ENCODE data around the gene SCGB1D2.
"Not testable (repeated sequence)": the region's sequence is repeated elsewhere in the genome, so short reads cannot be mapped to it uniquely, and the experiment has no call there.

The SCGB1D2 gene, protein sequence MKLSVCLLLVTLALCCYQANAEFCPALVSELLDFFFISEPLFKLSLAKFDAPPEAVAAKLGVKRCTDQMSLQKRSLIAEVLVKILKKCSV

DNA sequence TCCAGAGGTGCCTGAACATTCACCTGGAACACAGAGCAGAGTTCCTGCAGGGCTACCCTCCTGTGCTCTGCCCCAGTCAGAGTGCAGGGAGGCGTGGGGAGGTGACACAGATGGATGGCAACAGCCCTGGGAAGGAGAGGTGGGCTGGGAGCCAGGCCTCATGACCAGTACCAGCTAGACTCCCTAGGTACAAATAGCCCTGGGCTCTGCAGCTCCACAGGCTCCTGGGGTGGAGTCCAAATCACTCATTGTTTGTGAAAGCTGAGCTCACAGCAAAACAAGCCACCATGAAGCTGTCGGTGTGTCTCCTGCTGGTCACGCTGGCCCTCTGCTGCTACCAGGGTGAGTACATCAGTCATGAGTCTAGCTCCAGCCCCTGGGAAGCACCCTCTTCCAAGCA, at the start of gene SCGB1D2:
TSS of gene SCGB1D2 (plus strand) at position 219 of the 400 bp plus-strand sequence. CDS start at position 288, 69 bp downstream.
- no peak for DNase-seq

DNA sequence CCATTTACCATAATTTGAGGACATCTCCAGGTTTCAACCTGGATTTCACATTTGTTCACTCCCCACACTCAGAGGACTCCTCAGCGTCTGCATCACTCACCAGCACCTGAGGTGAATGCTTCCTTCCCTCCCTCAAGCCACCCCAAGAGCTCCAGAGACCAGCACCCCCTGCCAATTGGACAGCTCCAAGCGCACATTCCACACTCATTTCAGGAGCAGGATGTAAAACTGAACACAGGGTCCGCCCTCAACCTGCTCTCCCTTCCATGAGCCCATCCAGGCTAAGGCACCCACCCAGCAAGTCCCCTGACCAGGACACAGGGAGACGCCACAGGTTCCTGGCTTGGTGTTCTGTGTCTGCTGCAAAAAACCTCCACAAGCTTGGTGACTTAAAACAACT, 48.1 kb upstream of the SCGB1D2 start:
- no peak for DNase-seq

DNA sequence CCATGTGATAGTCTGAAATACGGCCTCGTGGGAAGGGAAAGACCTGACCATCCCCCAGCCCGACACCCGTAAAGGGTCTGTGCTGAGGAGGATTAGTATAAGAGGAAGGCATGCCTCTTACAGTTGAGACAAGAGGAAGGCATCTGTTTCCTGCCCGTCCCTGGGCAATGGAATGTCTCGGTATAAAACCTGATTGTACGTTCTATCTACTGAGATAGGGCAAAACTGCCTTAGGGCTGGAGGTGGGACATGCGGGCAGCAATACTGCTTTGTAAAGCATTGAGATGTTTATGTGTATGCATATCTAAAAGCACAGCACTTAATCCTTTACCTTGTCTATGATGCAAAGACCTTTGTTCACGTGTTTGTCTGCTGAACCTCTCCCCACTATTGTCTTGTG, 47.0 kb upstream of the SCGB1D2 start:
- DNase-seq: not testable (repeated sequence)

DNA sequence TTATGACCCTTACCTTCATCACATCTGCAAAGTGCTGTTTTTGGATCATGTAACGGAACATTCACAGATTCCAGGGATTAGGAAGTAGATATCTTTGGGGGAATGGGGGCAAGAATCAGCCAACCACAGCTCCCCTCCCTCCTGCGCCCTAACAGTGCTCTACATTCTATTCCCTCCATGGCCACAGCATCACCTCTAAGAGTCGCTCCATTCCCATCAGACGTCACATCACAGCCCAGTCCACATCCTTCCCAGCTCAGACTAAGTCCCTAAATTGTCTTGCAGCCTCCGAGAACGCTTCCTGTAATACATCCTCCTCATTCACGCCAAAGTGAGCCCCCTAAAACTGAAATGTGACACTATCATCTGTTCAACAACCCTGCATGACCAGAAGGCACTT, 46.1 kb upstream of the SCGB1D2 start:
- DNase-seq: no peak

DNA sequence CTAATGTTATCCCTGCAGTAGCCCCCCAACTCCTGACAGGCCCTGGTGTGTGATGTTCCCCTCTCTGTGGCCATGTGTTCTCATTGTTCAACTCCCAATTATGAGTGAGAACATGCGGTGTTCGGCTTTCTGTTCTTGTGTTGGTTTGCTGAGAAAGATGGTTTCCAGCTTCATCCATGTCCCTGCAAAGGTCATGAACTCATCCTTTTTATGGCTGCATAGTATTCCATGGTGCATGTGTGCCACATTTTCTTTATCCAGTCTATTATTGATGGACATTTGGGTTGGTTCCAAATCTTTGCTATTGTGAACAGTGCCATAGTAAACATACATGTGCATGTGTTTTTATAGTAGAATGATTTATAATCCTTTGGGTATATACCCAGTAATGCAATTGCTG, 44.6 kb upstream of the SCGB1D2 start:
- DNase-seq: not testable (repeated sequence)

DNA sequence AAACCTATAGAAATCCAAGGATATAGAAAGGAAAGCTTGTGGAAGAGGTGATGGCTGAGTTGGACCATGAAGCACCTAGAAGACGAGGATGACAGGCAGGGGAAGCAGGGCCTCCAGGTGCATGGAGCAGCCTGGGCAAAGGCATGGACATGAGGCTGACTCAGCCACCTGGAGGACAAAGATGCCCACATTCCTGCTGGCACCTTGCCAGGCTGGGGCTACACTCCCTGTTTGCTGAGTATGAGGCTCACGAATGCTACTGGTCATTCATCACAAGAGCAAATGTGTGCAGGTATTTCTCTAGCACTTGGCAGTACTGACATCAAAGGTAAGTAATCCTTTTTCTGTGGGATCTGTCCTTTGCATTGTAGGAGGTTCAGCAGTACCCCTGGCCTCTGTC, 40.7 kb upstream of the SCGB1D2 start:
- no peak for DNase-seq

DNA sequence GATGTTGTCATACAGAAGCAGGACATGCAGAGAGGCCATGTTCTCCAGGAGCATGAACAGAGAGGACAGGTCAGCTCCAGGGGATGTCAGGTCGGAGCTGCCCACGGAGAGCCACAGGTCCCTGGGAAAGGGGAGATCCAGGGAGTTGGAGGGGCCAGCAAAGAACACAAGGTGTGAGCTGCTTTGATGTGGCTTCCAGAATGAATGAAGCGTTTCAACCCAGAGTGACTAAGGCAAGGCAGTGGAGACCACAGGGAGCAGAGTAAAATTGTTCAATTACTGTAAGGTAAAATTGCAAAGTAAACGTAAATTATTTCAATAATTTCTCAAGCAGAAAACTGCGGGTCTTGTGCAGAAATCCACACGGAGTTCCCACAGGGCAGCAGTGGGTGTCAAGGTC, 39.1 kb upstream of the SCGB1D2 start:
- no peak for DNase-seq

DNA sequence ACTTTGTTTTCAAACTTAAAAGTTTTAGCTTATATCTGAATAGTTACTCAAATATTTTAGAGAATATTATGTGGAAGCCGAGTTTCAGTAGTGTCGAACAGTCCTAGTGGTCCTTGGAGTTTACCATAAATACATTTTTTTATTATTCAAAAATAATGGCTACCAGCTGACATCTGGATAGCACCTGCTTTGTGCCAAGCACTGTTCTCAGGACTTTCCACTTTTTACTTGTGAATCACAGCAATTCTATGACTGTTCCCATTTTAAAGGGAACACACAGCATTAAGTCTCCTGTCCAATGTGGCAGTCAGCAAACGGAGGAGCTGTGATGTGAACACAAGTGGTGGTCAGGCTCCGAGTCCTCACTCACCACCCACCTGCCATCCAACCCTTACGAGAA, 37.6 kb upstream of the SCGB1D2 start:
- DNase-seq: no peak

DNA sequence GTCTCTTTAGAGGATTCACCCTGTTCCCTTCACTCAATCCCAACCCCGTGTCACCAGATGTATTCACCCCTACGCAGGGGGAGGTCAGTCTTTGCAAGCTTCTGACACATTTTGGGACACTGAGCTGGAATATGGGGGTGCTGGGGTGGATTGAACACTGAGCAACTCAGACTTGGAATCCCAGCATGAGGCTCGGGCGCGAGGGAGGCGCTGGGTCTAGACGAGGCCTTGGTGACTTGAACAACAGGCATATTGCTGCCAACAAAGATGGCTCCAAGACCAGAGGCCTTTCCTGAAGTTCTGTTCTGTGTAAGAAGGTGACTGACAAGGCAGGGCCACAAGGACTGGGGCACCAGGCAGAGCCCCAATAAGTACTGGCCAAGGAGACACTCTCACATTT, 36.6 kb upstream of the SCGB1D2 start:
- no peak for DNase-seq

DNA sequence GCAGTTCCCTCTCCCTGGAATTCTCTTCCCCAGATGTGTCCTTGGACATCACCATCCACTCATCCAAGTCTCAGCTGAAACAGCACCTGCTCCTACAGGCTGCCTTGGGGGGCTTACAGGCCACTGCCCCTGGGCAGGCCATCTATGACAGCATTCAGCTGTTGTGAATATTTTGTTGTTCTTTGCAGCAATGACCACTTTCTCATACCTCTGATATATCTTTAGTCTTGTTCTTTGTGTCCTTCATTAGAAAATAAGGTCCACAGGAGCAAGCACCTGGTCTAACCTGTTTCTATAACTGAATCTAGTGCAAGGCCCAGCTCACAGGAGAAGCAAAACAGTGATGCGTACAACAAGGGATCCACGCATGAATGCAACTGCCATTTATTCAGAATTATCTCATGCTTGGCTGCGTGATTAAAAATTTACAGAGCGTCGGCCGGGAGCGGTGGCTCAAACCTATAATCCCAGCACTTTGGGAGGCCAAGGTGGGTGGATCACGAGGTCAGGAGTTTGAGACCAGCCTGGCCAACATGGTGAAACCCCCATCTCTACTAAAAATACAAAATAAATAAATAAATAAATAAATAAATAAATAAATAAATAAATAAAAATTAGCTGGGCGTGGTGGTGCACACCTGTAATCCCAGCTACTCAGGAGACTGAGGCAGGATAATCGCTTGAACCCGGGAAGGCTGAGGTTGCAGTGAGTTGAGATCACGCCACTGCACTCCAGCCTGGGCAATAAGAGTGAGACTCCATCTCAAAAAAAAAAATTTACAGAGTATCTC, 35.6 kb upstream of the SCGB1D2 start:
- not testable (repeated sequence) for DNase-seq

DNA sequence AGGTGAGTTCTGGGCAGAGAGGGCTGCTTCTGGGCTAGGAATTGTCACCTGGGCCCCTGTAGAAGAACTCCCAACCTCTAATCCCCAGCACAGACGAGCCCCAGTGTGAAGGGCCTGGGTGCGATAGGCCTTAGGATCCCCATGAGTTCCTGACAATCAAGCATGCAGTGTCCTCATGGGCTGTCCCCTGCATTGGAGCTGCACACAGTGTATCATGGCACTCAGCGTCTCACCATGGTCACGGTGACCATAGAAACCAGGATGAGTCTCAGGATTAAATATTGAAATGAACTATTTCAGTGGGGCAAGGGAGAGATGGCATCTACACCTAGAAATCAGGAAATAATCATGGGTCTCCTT, 33.3 kb upstream of the SCGB1D2 start:
- no peak for DNase-seq

DNA sequence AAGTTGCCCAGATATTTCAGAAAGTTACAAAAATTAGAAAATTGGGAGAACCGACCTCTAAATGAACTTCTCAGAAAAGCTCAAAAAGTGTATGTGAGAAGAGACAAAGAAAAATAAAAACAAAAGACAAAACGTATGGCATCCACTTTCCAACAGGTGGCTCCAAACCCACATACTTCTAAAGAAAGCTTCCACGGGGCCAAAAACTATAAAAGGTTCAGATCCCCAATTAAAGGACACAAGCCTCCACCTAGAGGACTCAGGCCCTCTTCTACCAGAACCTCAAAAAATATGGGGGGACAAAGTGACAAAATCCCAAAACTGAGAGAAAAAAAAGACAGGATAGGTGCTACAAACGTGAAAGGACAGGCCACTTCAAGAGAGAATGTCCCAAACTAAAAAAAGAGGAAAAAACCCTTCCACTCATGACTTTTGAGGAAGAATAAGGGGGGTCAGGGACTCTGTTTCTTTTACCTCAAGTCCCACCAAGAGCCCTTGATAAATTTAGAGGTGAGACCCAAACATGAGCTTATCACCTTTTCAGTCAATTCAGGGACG, 24.8 kb upstream of the SCGB1D2 start:
- no peak for DNase-seq

DNA sequence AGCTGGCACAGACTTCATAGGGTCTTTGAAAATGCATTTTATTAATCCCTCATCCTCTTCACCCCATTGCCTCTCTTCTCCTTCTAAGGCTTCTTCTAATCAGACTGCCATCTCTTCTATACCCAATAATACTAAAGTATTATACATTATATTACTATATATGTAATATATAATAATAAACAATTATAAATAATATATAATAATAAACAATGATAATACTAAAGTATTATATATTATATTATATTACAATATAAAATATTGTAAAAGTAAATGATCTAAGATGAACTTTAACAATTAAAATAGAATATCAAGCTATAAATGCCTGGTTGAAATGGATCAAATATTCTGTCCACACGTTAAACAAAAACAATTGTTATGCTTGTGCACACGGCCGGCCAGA, 20.5 kb upstream of the SCGB1D2 start:
- no peak for DNase-seq

DNA sequence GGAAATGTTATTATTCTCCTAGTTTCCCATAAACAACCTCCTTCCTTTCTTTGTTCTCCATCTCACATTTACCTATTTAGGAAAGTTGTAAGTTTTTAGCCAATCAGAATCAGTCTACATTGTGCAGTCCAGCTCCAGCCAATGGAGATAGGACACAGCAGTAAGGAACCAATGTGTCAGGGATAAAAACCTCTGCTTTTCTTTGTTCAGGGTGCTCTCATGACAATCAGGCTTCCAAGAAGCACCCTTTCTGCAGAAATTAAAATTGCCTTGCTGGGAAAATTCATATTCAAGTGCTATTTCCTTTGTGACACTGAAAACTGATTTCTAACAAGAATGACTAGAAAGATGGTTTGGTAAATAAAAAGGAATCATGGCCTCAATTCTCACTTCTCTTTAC, 18.9 kb upstream of the SCGB1D2 start:
- no peak for DNase-seq

DNA sequence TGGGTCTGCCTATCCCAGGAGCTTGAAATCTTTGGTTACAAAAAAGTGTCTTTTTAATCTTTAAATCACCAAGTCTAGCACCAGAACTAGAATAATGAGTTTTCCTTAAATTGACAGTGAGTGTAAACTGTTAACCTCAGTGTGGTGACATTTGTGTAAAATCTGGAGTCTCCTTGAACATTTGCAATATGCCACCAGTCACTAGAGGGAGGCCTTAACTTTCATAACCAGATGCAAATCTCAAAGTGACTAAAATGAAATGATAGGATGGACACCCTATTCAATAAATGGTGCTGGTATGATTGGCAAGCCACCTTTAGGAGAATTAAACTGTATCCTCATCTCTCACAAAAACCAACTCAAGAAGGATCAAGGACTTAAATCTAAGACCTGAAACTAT, 8.3 kb upstream of the SCGB1D2 start:
- DNase-seq: no peak

DNA sequence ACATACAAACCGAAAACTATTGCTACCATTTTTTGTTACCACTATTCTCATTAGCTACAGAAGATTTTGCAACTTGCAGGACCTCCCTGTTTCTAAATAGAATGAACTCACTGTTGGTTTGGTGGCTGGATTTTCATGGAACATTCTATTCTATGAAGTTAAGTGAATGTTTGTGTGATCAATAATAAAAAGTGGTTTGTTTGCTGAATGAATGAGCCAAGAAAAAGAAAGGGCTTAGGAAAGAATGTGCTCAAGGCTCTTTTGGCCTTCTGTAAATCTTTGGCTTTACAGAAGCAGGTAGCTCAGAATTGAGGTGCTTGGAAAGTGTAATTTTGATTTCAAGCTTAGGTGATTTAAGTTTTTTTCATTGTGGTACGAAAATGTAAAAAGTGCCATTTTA, 5.9 kb upstream of the SCGB1D2 start:
- no peak for DNase-seq

DNA sequence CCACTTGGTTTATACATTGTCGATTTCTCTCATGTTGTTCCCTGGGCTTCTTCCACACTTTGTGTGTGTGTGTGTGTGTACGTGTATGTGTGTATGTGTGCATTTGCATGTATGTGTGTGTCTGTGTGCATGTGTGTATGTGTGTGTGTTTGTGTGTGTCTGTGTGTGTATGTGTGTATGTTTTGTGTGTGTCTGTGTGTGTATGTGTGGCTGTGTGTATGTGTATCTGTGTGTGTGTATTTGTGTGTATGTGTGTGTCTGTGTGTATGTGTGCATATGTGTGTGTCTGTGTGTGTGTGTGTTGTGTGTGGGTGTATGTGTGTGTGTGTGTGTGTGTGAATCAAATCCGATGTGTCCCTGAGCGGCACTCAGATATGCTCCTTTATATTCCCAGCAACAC, 4.5 kb upstream of the SCGB1D2 start:
- no peak for DNase-seq

DNA sequence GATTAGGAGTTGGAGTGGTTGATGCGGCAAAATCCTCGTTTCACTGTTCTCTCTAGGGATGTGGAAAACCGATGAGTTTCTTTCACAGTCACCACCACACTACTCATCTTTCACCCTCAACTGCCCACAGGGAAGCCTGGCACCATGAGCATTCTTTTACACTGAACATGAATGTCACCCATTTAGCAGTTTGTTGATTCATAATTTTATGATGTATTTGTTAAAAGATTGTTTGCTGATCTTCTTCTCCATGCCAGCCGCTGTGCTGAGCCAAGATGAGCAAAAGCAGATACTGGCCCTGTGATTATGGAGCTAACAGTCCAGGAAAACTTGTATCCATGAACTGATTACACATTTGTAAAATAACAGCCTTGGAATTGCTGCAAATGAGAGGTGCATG, 3.9 kb upstream of the SCGB1D2 start:
- DNase-seq: no peak

DNA sequence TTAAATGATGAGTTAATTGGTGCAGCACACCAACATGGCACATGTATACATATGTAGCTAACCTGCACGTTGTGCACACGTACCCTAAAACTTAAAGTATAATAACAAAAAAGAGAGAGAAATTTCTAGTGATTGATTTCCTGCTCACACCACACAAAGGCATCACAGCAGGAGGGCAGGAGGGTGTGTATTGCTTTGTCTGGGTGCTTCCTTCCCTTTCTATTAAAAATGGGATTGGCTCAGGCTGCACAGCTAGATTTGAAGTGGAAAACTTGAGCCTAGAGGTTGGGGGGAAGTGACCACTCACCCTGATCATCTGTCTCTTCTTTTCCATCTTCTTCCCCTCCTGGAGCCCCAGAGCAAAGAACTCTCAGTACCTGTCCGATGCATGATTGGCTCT, 944 bp upstream of the SCGB1D2 start:
- no peak for DNase-seq

DNA sequence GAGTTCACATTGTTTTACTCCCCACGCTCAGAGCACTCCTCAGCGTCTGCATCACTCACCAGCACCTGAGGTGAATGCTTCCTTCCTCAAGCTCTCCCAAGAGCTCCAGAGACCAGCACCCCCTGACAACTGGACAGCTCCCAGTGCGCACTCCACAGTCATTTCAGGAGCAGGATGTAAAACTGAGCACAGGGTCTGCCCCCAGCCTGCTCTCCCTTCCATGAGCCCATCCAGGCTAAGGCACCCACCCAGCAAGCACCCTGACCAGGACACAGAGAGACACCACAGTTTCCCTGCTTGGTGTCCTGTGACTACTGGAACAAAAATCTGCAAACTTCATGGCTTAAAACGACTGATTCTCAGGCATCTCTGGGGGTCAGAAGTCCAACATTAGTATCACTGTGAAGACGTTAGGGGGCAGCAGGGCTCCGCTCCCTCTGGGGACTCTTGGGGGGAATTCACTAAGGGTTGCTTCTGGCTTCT, 3.3 kb downstream of the SCGB1D2 start:
- DNase-seq: no peak

DNA sequence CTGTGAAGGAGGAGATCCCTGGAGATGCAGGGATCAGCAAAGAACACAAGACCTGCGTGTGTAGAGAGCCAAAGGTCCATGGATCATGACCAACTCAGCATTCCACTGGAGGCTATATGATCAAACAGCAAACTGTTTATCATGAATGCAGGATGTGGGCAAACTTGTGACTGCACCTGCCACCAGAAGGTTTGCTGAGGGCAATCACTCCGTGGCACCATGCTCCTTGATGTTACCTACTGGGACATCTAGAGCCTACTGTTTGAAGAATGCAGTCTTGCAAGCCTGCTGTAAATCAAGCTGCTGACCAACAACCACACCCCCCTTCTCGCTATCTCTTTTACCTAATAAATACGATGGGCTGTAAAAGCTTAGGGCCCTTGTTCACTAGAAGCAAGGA, 9.7 kb downstream of the SCGB1D2 start:
- DNase-seq: no peak

DNA sequence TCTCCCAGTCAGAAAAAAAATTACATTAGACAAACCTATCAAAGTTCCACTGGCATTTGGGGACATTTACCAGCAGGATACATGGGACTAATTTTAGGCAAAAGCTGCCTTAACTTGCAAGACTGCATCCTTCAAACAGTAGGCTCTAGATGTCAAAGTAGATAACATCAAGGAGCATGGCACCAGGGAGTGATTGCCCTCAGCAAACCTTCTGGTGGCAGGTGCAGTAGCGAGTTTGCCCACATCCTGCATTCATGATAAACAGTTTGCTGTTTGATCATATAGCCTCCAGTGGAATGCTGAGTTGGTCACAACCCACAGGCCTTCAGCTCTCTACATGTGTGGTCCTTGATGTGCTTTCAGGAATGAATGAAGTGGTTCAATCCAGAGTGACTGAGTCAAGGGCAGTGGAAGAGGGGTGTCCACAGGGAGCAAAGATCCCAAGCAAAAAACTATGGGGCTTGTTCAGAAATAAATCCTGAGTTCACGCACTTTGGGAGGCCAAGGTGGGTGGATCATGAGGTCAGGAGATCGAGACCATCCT, 12.0 kb downstream of the SCGB1D2 start:
- no peak for DNase-seq

DNA sequence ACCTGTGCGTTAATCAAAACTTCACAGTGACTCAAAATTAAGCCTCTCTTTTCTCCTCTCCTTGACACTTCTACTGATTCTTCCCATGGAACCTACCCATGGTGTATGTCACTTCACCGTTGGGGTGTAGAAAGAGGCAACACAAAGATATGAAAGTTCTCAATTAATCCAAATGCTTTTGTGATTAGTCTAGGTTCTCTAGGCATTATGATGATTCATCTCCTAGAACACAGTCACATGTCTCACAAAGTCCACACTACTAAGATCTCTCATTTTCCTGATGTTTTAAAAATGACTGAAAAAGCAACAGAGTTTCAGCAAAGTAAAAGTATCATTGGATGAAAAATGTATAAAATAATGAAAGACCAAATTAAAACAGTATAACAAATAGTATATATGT, 14.2 kb downstream of the SCGB1D2 start:
- DNase-seq: no peak

DNA sequence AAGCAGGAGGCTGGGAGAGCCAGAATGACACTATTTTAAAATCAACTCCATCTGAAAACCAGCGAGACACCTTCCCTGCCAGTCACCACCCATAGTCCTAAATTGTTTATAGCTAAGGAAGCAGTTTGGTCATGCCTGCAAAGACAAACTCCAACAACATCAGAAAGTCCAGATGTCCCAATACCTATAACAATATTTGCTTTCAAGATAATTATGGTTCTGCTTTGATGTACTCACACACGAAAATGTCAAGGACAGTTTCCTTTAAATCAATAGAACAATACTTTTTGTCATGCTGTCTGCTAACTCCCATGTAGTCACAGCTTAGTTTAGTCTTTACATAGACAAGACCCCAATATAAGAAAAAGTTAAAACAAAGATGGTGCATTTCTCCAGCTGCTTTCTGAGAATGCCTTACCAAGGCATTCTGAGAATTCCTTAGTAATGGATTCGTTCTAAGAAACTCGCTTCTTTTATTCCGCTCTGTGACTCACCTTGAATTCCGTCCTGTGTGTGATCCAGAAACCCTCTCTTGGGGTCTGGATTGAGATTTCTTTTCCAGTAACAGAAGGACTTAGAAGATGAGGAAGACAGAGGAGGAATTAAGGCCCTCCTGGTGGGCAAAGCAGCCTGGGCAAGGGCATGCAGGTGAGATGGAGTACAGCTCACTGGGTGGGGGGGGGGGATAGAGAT, 18.4 kb downstream of the SCGB1D2 start:
- no peak for DNase-seq
